Astrocyte of the hippocampus (primary cell): Measurements from ENCODE around the gene CLSTN1.
"Not testable (repeated sequence)": the region's sequence is repeated elsewhere in the genome, so short reads cannot be mapped to it uniquely, and the experiment has no call there.

Source experiments
- DNase-seq: peaks from one replicate; pipeline ENCODE4 v3.0.0; 2011; ENCODE audit warnings: low read depth, low spot score

CLSTN1 gene

GRCh38 chr1:9798236-9799130 lies 25.3 kb downstream of the CLSTN1 start:
- DNase-seq = no peak

DNA sequence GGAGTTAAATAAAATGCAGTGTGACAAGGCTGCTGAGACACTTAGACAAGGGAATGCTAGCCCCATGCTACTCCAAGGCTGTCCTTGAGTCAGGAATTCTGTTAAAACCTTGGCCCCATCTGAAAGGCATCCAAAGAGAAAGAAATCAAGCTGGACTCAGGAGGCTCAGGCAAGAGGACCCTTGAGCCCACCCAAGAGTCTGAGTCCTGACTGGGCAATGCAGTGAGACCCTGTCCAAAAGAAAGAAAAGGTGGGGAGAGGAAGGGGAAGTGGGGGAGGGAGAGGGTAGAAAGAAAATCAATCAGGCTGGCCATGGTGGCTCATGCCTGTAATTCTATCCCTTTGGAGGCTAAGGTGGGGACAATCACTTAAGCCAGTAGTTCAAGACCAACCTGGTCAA lies 26.7 kb downstream of the CLSTN1 start:
- no peak for DNase-seq

DNA sequence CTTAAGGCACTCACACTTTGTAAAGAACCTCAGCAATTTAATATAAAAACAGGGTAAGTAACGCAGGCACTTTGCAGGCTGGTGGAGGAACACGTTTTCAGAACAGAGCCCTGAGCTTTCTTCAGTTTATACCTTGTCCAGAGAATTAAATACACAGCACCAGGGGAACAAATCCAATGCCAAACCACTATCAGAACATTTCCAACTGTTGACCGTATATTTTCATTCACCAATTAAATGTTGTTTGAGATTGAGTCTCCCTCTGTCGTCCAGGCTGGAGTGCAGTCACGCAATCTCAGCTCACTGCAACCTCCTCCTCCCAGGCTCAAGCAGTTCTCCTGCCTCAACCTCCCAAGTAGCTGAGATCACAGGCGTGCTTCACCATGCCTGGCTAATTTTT lies 29.7 kb downstream of the CLSTN1 start:
- no peak for DNase-seq

DNA sequence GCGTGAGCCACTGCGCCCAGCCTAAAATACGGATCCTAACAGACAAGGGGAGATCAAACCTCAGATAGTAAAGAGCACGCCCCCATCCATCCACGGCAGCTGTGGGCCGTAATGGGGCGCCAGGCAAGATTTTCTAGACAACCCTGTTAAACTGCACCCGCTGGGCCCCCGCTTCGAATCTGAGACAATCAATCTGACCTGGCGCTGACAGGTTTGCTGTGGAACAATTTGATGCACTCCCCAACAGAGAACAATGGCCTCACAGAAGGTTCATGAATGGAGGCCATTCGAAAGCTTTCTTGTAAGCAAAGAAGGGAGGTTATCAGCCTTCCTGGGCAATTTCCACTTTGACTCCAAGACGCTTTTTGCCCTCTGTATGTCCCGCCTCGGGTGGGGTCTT lies 30.5 kb downstream of the CLSTN1 start:
- no peak for DNase-seq

- peak; percentile 59 for DNase-seq
Observed at GRCh38 chr1:9792156-9793042, 31.4 kb downstream of the CLSTN1 start.

DNA sequence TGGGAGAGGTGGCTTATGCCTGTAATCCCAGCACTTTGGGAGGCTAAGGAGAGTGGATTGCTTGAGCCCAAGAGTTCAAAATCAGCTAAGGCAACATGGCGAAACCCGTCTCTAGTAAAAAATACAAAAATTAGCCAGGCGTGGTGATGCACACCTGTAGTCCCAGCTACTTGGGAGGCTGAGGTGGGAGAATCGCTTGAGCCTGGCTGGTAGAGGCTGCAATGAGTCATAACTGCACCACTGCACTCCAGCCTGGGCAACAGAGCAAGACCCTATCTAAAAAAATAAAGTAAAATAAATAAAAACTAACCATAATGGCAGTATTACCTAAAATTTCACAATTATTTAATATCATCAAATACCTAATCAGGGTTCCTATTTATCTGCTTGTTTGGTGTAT lies 34.1 kb downstream of the CLSTN1 start:
- not testable (repeated sequence) for DNase-seq

DNA sequence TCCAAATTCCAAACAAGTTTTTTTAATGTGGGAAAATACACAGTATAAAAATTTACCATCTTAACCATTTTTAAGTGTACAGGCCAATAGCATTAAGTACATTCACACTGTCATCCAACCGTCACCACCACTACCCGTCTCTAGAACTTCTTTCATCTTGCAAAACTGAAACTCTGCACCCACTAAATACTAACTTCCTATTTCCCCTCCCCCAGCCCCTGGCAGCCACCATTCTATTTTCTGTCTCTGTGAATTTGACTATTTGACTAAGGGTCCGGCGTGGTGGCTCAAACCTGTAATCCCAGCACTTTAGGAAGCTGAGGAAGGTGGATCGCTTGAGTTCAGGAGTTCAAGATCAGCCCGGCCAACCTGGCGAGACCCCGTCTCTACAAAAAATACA lies 36.1 kb downstream of the CLSTN1 start:
- DNase-seq = no peak

GRCh38 chr1:9785406-9785805 lies 38.4 kb downstream of the CLSTN1 start:
- no peak for DNase-seq

DNA sequence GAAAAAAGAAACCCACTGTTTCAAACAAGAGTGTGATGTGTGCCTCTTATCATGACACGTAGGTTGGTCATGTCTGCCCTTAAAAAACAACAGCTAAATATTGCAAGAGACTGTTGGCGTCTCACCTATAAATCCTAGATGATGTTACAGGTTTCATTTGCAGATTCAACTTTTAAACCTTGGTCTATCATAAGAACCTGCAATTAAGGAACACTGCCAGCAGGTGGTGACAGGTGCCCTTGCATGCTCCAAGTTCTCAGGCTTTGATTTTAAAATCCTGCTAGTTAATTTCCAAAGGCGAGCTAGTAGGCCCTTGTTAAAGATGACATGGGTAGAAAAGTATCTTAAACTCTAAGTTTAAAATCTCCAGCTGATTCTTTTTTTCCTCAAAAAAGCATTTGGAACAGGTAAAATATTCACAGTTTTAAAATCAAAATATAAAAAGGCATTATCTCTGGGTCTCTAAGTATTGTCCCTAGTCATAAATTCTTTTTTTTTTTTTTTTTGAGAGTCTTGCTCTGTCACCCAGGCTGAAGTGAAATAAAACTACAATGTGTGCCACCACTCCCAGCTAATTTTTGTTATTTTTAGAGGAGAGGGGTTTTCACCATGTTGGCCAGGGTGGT lies 39.1 kb downstream of the CLSTN1 start:
- peak; percentile 76 for DNase-seq

DNA sequence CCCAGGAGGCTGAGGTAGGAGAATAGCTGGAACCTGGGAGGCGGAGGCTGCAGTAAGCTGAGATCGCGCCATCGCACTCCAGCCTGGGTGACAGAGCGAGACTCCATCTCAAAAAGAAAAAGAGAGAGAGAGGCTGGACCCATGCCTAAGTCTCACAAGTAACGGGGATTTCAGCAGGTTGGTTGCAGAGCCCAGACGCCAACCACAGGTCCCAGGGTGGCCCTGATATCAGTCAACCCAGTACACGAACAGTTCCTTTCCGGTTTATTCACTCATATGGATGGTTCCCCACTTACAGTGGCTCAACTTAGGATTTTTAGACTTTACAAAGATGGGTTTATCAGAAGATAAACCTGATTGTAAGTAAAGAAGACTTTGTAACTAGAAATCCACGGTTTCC lies 40.9 kb downstream of the CLSTN1 start:
- DNase-seq = no peak

DNA sequence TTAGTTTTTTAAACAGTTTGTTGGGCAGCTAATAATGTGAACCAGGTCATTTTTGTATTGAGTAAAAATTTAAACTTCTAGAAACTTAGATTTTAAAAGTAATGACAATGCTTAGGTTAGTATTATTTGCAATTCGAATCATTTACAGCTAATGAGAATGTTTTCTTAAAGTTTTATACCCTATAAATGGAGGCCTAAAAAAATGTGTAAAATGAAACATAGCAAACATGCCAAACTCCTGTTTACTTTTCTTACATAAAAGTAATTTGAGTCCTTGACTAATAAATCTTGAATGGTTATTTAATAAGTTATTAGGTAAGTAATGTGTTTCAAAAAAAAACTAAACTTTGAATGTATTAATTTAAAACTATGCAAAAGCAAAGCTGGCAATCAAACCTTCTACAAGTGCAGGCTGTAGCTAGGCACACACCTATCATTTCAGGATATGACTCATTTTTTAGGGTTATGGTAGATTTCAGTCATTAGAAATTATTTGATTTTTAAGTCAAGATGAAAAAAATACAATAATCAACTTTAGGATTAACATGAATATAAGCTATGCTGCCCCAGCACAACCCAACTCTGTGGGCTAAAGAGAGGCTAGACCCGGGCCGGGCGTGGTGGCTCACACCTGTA lies 41.5 kb downstream of the CLSTN1 start:
- DNase-seq = no peak

DNA sequence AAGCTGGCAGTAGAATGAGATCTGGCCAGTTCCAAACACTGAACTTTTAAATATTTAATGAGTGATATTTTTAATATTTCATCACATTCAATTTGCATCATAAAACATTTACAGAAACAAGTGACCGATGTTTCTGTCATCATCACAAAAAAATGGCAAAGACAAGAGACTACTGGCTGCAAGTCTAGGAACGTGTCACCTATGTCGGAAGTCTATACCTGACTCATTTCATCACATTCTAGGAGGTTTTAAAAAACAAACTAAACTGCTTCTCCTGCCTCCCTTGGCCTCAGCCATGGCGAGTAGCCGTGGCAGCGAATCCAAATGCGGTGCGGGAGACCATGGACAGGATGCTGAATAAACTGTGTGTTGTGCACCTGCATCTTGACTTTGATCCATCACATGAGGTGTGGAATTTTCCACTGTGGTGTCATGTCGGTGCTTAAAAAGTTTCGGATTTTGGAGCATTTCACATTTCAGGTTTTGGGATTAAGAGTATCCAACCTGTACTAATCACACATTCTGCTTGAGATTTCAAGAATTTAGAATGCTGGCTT lies 43.1 kb downstream of the CLSTN1 start:
- no peak for DNase-seq

DNA sequence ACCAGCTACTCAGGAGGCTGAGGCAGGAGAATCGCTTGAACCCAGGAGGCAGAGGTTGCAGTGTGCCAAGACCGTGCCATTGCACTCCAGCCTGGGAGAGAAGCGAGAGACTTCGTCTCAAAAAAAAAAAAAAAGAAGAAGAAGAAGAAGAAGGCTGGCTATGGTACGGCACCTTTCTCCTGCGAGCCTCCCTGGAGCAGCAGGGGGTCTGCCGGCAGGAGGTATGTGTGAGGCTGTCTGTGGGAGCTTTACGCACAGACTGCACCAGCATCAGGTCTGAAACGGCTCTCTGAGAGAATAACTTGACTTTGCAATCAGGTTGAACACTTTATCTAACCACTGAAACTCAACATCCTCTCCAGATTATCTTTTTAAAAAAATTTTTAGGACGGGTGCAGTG lies 44.9 kb downstream of the CLSTN1 start:
- no peak for DNase-seq

DNA sequence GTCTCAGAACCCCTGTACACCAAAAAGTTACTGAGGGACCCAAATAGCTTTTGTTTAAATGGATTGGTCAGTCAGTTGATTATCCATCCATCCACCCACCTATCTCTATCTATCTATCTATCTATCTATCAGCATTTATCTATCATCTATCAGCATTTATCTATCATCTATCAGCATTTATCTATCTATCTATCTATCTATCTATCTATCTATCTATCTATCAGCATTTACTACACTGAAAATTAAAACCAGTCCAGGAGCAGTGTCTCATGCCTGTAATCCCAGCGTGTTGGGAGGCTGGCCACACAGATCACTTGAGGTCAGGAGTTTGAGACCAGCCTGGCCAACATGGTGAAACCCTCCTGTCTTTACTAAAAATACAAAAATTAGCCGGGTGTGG lies 47.1 kb downstream of the CLSTN1 start:
- DNase-seq = no peak

DNA sequence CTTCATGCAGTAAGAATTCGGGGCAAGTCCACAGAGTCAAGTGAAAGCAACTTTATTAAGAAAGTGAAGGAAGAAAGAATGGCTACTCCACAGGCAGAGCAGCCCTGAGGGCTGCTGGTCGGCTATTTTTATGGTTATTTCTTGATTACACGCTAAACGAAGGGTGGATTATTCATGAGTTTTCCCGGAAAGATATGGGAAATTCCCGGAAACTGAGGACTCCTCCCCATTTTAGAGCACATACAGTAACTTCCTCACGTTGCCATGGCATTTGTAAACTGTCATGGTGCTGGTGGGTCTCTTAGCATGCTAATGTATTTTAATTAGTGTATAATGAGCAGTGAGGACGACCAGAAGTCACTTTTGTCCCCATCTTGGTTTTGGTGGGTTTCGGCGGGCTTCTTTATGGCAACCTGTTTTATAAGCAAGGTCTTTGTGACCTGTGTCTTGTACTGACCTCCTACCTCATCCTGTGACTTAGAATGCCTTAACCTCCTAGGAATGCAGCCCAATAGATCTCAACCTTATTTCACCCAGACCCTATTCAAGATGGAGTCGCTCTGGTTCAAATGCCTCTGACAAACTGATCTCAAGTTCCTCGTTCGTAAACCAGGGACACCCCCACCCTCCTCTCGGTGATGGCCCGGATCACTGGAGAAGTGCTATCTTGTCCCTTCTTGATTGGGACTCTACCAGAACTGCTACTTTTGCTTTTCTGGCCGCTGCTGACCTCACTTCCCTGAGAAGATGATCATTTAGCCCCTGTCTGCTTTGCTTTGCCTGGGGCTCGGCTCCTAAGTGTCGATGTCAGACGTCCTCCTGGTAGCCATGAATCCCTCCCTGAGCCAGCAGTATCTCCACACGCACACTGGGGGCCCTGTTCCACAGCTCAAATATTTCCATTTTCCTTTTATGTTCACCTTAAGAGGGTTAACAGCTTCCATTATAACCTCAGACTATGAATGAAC lies 48.8 kb downstream of the CLSTN1 start:
- DNase-seq = no peak

GRCh38 chr1:9770298-9770697 lies 53.5 kb downstream of the CLSTN1 start:
- DNase-seq = no peak

DNA sequence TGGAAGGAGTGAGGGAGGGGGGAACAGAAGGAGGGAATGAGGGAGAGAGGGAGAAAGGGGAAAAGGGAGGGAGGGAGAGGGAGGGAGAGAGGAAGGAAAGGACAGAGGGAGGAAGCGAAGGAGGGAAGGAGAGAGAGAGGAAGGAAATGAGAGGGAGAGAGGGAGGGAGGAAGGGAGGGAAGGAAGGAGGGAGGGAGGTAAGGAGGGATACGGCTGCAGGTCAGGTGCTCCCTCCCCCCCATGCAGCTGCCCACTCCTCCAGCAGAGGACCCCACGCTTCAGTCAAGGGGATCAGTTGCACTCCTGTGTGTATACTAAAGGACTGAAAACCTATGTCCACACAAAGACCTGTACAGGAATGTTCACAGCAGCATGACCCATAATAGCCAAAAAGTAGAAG lies 54.8 kb downstream of the CLSTN1 start:
- DNase-seq = no peak

GRCh38 chr1:9767964-9768668 lies 55.6 kb downstream of the CLSTN1 start:
- no peak for DNase-seq

GRCh38 chr1:9766759-9767442 lies 56.9 kb downstream of the CLSTN1 start:
- peak; percentile 98 for DNase-seq
